Measurements from ENCODE around the gene TINAG. TPM values are rescaled to one million over a fixed set of nuclear protein-coding genes. Genes with fewer than 3 reads are reported as not detected.

TINAG gene
- total and polyA plus RNA-seq, 2 of the 13 experiments (the other 11 are each of a cell fraction or from before 2014, with no cell fraction given), result 0.08 to 0.15 TPM

DNA sequence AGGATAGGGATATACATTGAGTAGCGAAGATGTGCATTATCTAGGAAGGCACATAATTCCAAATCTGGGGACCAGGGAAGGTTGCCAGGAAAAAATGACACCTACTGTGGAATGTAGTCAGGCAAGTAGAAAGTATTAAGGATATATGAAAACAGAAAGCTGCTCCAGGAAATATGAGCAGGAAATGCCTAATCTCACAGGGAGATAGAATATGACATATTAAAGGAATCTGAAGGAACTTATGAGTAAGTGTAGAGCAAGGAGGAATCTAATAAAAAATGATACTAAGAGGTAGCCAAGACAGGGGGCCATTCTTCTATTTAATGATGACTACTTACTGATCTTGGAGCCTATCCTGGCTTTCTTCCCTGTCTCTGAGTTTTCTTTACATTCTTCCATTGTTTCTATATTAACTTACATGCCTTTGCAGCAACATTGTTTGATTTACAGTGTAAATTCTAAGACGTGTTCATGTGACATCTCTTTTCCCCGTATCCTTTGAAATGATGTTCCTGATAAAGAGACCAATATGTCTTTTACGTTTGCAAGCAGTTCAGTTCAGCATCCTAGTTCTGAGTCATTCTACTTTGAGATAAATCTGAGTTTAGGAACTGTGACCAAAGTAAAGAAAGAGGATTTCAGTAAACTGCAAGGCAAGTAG lies 58.6 kb downstream of the TINAG start:
- Histone ChIP-seq H3K4me1 (ENCODE audit: insufficient read depth, low read length) (no peaks in the 10 kb centered on the region), H3K9me3 (ENCODE audit: low read length) (no peaks in the 10 kb centered on the region), H4K20me1 (ENCODE audit: insufficient read depth, low read length) (no peaks in the 10 kb centered on the region), H3K4me2 (ENCODE audit: low read depth, low read length) (no peak overlapping the region), H3K4me3 (replicated peaks in 1 of 3; ENCODE audit: insufficient read depth in 1 of 3, low read depth in 2 of 3, low read length in 3 of 3) (no peak overlapping the region), H3K27ac (ENCODE audit: extremely low read length, insufficient read depth, low read length) (no peak overlapping the region), H3K79me2 (ENCODE audit: insufficient read depth, low read length) (no peaks in the 10 kb centered on the region), H3K27me3 (ENCODE audit: control insufficient read depth in 1 of 2, insufficient read depth in 2 of 2, low read length in 2 of 2) (no peaks in the 10 kb centered on the region), H3K36me3 (replicated peaks in 1 of 2; ENCODE audit: control insufficient read depth in 1 of 2, insufficient read depth in 2 of 2, low read length in 2 of 2) (no peaks in the 10 kb centered on the region), H2AFZ (ENCODE audit: low read length) (no peak overlapping the region), H3K9ac (ENCODE audit: insufficient read depth, low read depth, low read length) (no peak overlapping the region)
- TF ChIP-seq TFDP1 (CRISPR knock-in tag; IDR thresholded peaks at IDR 0.05; ENCODE audit: borderline replicate concordance) (no peak), PITX1 (CRISPR knock-in tag; IDR thresholded peaks at IDR 0.05) (no peak)
- FAIRE-seq (no peak), DNase-seq (ENCODE audit: low spot score) (no peak), ATAC-seq (no peak)
- CTCF ChIA-PET (ENCODE audit: low intra/inter-chr PET ratio, low total read pairs), result no interaction called here
- in situ Hi-C loops (cut with HindIII; ENCODE audit: extremely low pct_ligation_motif_present, low pct_unique_long_range_greater_than_20kb) (no loop called here), intact Hi-C loops (cut with micrococcal nuclease; ENCODE audit: unreplicated experiment) (no loop called here)
- no TSS peak for BruUV-seq (replicated peaks)
- WGBS (ENCODE audit: low lambda C conversion rate), result 1% methylated on average over 4 of the region's 4 CpGs
- POLR2A ChIA-PET, result no interaction called here

- Histone ChIP-seq H3K4me2 (ENCODE audit: low read depth, low read length) (no peak overlapping the region), H2AFZ (ENCODE audit: low read length) (no peak overlapping the region), H3K4me1 (ENCODE audit: insufficient read depth, low read length) (no peaks in the 10 kb centered on the region), H4K20me1 (ENCODE audit: insufficient read depth, low read length) (no peaks in the 10 kb centered on the region), H3K9me3 (ENCODE audit: low read length) (no peaks in the 10 kb centered on the region), H3K9ac (ENCODE audit: insufficient read depth, low read depth, low read length) (no peak overlapping the region), H3K27me3 (ENCODE audit: control insufficient read depth in 1 of 2, insufficient read depth in 2 of 2, low read length in 2 of 2) (no peaks in the 10 kb centered on the region), H3K79me2 (ENCODE audit: insufficient read depth, low read length) (no peaks in the 10 kb centered on the region), H3K4me3 (replicated peaks in 1 of 3; ENCODE audit: insufficient read depth in 1 of 3, low read depth in 2 of 3, low read length in 3 of 3) (no peak overlapping the region), H3K36me3 (replicated peaks in 1 of 2; ENCODE audit: control insufficient read depth in 1 of 2, insufficient read depth in 2 of 2, low read length in 2 of 2) (no peaks in the 10 kb centered on the region), H3K27ac (ENCODE audit: extremely low read length, insufficient read depth, low read length) (no peak overlapping the region)
- POLR2A ChIA-PET, result no interaction called here
- DNase-seq (ENCODE audit: low spot score) (no peak), FAIRE-seq (no peak), ATAC-seq (no peak)
- intact Hi-C loops (cut with micrococcal nuclease; ENCODE audit: unreplicated experiment), result no loop called here
- BruUV-seq (replicated peaks), result no TSS peak
- WGBS (ENCODE audit: low lambda C conversion rate), result 1% methylated on average over 2 of the region's 2 CpGs
- no peak for TF ChIP-seq SIX1 (CRISPR knock-in tag; IDR thresholded peaks at IDR 0.05; ENCODE audit: borderline replicate concordance)
- TF ChIP-seq TGIF2 (CRISPR knock-in tag; IDR thresholded peaks at IDR 0.05), result no peak
- TF ChIP-seq ETV5 (CRISPR knock-in tag; IDR thresholded peaks at IDR 0.05; ENCODE audit: borderline replicate concordance), result no peak
- TF ChIP-seq ETV6 (CRISPR knock-in tag; conservative IDR thresholded peaks at IDR 0.05), result no peak
- TF ChIP-seq ZNF564 (CRISPR knock-in tag; IDR thresholded peaks at IDR 0.05), result no peak
- TF ChIP-seq, protein P1, sequence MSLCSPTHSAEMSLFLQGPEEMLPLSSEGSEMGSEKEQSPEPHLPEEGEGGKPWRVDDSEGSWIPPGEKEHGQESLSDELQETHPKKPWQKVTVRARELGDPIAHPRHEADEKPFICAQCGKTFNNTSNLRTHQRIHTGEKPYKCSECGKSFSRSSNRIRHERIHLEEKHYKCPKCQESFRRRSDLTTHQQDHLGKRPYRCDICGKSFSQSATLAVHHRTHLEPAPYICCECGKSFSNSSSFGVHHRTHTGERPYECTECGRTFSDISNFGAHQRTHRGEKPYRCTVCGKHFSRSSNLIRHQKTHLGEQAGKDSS (CRISPR knock-in tag; IDR thresholded peaks at IDR 0.05; ENCODE audit: borderline replicate concordance, low read depth), result no peak
- CTCF ChIA-PET (ENCODE audit: low intra/inter-chr PET ratio, low total read pairs), result no interaction called here
- in situ Hi-C loops (cut with HindIII; ENCODE audit: extremely low pct_ligation_motif_present, low pct_unique_long_range_greater_than_20kb), result no loop called here
These were observed 69.5 kb downstream of the TINAG start for GRCh38 chr6:54377776-54378175.
